Hypothalamus (tissue), 51 donors: ENCODE results near the gene S1PR1.

ENCODE experiments used
- DNase-seq, 51 donors: peaks; one replicate each; lab custom pipeline; 2025; lab: John Stamatoyannopoulos, UW

The S1PR1 gene

DNA sequence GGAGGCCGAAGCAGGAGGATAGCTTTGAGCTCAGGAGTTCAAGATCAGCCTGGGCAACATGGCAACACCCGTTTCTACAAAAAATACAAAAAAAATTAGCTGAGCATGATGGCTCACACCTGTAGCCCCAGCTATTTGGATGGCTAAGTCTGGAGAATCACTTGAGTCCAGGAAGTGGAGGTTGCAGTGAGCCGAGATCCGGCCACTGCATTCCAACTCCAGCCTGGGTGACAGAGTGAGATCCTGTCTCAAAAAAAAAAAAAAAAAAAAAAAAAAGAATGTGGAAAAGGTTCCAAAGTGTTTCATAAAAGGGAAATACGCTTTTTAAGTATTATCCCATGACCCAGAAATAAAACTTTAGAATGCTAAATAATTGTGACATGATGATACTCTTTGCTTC lies 8.0 kb downstream of the S1PR1 start:
- DNase-seq: no peak

DNA sequence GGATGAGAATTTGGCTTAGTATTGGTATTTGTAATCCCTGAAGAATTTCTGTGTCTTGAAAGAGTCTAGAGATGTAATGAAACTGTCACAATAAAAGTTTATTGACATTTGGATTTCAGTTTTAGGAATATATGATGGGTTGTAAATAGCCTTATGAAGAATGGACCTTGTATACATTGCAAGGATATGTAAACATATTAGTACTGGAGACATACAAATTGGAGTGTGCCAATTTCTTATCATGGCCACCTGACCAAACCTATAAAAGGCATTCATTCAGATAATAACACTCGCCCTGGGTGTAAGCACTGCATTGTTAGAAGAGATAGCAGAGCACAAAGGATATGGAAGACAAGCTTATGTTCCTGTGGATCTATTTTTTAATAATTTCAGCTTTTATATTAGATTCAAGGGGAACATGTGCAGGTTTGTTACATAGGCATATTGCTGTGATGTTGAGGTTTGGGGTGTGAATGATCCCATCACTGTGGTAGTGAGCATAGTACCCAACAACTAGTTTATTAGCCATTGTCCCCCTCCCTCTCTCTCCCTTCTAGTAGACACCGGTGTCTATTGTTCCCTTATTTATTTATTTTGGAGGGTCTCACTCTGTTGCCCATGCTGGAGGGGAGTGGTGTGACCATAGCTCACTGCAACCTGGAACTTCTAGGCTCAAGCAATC lies 8.6 kb downstream of the S1PR1 start:
- DNase-seq: no peak

DNA sequence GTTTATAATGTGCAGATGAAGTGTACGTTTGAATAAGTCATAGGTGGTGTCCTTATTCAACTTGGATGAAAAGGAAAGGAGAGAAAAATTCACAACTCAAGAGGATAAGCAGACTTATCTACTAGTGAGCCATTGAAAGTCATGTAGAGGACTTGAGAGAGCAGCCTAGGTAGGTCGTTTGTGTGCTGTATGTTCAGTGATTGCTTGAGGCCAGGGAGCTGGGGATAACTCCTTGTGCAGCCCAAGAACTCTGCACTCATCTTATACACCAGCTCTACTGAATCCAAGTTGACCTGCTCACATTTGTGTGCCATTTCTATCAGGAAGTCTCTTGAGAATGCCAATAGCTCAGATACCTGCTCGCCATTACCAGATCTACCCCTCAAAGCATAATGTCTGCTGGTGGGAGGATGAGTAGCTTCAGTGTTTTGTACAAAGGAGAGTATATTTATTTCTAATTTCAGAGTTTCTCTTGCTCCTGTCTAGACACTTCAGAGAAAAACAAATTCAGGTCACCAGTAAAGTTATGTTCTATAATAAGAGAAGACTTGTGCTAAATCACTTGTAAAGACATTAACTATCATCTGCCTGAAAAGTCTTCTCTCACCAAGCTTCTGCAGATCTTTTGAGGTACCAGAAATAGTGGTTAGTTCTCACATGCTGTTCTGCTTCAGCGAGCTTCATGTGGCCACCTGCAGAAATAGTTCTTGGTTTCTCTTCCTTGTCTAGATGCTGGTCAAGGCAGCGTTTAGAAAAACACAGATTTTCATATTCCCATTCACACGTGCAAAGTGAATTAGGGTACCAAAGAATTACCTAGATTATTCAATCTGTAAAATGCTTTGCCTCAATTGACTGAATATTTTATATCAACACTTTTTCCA lies 10.8 kb downstream of the S1PR1 start:
- no peak for DNase-seq

DNA sequence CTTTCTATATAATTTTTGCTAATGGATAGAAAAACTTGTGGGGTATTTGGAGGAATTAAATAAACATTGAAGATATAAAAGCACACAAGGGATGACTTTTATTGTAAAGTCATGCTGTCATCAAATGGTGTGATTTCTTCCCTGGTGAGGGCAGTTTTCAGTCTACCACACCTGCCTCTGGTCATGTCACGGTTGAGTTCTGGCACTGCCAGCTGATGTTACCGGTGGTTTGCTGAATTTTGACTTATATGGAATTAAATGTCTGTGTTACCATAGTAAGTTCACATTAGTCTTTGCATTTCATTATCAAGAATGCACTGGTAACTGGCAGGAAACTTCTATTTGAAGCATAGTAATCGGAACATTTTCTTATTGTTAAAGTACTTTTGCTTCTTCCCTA lies 13.4 kb downstream of the S1PR1 start:
- no peak for DNase-seq

DNA sequence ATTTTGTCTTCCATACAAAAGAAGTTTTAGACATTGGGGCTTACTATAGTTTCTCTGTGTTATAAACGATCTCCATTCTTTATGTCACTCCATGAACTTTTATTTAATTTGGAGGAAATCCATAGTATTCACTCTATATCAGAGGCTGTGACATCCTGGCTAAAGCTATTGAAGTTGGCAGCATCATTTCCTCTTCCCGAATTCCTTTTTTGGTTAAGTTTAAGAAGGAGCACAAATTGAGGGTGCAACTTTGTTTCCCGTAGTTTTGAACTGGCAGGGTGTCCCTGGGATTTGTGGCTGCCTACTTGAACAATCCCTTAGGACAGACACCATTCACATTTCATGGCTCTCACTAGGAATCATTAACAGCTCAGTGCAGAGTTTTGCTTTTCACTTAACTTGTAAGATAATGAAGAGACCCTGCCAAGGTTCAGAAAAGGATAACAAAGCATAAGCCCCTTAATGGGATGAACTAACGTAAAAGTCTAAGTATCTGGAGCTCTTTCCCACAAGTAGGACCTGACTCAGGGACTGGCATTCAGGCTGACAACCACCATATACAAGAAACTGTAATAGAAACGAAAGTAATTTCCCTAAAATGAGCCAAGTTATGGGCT lies 13.9 kb downstream of the S1PR1 start:
- DNase-seq: no peak

DNA sequence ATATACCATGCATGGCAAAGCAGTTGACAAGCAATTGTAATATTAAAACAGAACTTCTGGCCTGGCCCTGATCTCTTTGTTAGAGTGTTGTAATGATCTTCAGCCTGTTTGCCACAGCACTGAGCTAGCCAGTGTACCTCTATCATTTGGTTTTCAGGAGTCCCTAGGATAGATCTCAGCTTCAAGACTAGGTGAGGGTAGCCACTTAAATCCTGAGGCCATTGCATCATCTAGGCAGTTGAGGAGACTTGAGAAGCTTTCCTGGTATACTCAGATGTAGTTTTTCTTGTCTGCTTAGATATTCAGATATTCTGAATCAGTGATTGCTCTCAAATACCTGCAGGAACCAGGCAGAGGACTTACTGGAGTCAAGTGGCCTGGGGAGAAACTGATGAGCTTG lies 14.7 kb downstream of the S1PR1 start:
- DNase-seq: no peak

DNA sequence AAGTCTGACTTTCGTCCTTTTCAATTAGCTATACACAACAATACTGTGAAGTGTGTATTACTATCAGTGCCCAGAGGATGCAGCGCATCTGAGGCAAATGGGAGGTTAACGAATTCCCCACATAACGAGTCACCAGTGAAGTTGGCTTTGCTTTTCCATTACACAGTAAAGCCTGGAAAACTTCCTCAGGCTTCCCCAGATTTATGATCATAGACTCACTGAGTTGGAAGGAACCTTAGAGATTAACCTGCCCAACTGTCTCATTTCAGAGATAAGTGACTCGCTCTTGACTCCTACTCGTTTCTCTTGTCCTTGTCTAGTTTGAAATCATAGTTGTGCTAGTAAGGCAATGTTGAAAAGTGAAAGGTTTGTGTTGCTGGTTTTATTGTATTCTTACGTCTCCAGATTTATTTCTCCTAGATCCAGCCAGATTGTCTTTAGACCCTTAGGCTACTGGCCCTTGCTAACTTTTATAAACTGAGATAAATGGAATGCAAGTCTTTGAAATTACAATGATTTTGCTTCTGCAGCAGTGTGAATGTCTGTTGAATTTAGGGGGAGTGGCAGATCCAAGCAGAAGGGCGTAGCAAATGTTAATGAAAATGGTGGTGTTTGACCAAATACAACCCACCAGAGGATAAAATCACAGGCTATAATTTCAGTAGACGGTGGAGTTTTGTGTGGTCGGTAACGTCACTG lies 17.3 kb downstream of the S1PR1 start:
- DNase-seq: no peak

DNA sequence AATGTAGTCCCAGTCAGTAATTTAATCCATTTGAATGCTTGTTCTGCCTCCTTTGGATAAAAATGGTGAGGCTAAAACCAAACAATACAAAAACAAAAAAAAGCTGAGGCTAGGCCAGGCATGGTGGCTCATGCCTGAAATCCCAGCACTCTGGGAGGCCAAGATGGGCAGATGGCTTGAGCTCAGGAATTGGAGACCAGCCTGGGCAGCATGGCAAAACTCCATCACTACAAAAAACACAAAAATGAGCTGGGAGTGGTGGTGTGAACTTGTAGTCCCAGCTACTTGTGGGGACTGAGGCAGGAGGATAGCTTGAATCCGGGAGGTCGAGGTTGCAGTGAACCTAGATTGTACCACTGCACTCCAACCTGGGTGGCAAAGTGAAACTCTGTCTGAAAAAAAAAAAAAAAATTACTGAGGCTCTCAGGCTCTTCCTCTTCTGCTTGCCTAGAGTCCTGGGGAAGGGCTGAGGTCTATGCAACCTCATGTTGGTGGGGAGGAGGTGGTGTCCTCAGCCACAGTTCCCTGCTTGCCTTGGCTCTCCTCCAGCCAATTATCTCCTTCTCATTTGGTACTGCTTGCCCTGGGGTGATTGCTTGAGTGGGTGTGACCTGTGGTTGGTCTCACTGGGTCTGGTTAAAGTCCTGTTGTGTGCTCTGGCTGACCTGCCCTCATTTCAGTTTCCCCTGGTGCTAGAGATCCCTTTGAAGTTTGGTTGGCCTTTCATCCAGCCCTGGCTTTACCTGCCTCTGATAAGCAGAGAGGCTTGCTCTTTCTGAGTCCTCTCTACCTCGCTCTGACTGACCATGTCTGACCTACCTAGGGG lies 20.9 kb downstream of the S1PR1 start:
- no peak for DNase-seq

DNA sequence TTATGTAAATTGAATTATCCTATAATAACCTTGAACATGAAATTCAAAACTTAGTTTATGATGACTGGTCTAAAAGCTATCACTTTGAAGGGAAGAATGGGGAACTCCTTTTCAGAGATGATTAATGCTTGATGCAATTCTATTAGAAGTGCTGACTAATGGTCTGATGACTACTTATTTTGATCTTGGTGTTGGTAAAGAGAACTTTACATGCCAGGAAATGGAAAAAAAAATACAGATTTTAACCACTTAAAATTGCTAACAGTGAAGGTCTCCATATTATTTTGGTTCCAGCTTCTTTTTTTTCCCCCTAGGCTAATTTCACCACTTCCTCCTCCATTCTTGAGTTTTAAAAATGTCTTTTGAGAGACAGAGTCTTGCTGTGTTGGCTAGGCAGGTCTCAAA lies 22.9 kb downstream of the S1PR1 start:
- no peak for DNase-seq

DNA sequence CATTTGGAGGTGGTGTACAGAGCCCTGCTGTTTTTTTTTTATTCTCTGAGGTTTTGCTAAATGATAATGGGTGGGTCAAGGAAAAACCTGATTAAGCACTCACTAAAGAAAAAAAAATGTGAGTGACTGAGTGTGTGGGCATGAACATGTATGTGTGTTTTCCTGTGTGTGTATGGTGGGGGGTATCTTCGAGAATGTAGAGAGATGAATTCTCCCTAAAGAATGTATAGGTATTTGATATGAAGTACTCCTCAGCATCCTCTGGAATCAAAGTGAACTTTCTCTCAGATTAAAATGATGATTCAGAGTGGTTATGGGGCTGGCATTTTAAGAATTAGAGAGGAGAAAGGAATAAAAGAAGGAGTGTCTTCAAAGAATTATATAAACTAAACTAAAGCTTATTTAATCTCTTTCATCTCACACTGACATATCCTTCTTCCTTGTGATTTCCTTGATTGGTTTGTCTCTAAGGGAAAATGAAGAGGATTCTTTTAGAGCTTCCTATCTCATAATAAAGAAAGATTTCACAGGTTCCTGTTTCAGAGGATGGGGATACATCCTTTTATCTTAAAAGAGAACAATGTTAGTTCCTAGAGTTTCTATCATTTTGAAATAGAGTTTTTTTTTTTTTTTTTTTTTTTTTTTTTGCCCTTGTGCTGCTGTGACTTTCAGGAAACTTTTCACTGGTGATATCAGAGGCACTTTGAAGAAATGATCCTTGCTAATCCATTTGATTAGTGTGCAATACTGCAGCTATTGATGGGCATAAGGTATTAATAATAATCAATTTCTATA lies 23.9 kb downstream of the S1PR1 start:
- no peak for DNase-seq

DNA sequence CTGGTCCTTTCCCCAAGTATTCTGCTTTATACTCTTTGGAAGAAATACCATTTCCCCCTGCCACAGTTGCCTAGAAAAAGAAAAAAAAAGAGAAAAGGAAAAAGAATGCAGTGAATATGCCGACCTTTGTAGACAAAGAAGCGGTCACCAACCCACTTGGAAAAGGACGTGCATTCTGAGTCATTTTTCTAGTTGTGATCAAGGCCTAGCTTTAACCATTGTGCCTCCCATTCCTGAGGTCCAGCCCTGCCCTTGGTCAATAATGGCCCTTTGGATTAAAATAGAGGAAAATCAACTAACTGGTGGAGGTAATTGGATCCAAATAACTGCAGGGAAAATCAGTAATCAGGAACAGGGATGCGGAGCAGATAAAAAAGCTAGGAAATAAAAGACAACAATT lies 24.8 kb downstream of the S1PR1 start:
- DNase-seq: no peak

DNA sequence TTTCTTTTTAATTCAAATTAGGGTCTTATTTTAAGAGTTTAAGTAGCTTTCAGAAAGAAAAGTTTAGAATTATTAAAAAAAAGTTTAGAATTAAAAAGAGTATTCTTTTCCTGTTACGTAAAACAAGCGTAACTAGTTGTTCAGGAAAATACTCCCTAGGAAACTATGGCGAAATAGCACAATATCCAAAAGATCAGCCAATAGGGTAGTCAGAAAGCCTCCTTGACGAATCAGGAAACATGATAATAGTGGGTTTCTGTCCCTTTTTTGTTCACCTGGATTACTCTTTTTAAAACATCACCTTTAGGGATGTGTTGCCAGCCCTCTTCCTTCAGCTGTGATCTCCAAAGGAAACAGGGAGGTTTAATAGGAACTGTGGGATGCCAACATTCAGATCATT lies 25.2 kb downstream of the S1PR1 start:
- no peak for DNase-seq

DNA sequence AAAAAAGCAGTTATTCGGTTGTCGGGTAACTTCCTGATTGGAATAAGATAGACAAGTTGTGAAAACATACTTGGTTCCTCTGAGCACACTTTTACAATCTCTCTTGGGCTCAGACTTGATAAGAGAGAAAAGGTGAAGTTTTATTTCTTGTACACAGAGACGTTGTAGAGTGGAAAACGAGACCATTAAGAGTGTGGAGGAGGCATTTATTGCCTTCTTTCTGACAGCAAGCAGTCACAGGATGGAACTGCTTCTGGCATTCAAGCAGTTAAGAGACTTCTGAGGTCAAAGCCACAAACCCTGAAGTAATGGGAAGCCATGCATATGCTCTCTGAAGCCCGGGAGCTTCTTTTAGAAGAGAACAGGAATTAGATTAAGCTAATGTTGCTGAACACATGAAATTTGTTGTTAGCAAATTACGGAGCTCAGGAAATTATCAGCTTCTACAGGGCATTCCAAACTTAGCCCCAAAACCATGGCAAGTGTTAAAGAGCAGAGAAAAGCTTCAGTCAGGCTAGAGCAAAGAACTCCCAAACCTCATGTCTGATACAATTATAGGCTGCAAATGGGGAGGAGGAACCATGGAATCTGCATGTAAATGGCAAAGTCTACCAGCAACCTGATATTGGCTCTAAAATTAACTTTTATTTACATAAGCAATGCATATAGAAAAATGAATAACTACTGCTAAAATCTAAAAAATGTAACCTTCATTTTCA lies 26.0 kb downstream of the S1PR1 start:
- no peak for DNase-seq

DNA sequence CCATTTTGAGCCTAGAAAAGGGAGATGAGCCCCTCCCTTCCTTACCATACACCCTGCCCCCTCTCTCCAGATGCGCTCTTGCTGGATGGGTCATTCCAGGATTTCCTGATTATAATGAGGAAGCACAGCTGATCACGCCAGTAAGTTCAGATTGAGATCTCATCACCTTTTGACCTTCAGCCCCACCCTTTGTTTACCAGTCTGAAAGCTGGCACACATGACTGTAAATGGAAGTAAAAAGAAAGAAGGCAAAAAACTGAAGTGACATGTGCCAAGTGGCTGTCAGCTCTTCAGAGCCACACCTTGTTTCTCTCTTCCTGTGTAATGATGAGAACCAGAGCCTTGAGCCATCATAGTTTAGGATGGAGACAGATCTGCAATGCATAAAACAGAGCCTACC lies 27.9 kb downstream of the S1PR1 start:
- DNase-seq: no peak

DNA sequence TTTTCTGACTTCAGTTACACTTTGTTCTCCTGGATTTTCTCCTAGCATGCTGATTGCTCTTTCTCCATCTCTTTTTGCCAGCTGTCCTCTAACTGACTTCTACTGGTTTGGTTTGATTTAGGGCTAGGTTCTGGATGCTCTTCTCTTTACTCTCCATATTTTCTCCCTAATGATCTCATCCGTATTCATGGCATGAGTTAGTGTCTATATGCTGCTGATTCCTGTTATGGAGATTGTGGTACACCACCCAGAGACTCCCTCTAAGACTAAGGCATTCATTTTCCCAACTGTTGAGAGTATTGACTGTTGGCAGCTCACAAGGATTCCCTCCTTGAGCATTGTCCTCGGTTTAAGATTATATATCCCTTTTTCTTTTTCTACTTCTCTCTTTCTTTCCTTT lies 28.9 kb downstream of the S1PR1 start:
- no peak for DNase-seq

DNA sequence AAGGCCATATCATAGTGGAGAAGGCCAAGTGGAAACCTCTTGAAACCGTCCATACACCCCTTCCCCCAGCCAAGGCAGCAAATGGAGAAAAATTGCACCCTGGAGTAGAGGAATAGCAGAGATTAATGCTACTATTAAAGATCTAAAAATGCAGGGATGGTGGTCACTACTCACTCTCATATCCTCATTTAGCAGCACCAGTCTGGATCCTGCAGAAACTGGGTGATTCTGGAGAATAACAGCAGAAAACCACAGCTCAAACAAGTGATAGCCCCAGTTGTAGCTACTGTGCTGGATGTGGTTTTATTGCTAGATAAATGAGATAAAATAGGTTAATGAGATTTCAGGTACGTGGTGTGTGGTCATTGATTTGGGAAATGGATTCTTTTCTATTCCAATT lies 30.3 kb downstream of the S1PR1 start:
- DNase-seq: no peak

DNA sequence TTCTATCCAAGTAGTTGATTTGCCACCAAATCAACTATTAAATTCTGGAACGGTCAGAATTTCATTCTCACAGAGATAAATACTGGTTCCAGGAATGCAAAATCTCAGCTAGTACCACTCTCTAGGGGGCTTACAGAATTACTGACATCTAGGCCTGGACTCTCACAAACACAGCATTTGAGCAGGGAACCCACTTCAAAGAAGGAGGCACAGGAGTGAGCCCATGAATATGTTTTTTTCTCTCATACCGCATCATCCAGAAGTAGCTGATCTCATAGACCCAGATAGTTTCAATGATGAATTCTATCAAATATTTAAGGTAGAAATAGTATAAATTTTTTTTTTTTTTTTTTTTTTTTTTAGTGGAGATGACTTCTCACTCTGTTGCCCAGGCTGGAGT lies 32.1 kb downstream of the S1PR1 start:
- DNase-seq: no peak

DNA sequence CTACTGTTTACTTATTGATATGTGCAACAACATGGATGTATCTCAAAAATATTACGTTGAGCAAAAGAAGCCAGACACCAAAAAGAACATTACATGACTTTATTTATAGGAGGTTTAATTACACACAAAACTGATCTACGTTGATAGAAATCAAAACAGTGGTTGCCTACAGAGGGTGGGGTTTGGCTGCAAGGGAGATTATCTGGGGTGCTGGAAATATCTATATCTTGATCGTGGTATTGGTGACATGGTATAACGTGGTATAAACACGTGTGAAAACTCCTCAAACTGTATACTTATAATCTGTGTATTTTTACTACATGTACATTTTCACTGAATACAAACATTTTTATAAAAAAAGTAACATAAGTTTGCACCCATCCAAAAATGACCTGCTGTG lies 38.9 kb downstream of the S1PR1 start:
- DNase-seq: no peak

DNA sequence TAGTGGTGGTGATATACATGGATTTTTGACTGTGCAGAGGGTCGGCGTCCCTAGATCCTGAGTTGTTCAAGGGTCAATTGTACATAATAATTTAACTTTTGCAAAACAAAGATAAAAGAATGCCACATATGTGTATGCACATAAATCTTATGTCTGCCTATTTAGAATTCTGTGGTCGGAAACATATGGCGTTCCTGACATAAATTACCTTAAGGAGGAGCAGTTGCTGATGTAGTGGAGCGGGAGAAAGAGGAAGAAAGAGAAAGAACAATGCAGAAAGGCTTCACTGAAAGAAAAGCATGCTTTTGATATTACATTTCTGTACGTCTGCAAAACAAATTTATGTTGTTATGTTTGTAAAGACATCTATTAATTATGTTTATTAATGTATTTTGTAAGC lies 40.0 kb downstream of the S1PR1 start:
- no peak for DNase-seq
